AG04449 (cell line): ENCODE results near the gene TERT.

Experiments
- CTCF ChIA-PET: fragments of 350-600 bp; formaldehyde crosslinking; extraction: SDS; loops from one replicate; lab custom pipeline; 2021; ENCODE audit warnings: antibody characterized with exemption; lab: Yijun Ruan, JAX
- POLR2A ChIA-PET: fragments of 400-600, 350-600 bp; formaldehyde crosslinking; extraction: SDS; loops from one replicate; lab custom pipeline; 2020; ENCODE audit warnings: antibody characterized with exemption, inconsistent platforms; lab: Yijun Ruan, JAX
- DNase-seq: peaks from one replicate; pipeline ENCODE4 v3.0.0-alpha.2; 2010; ENCODE audit warnings: low read depth, low spot score
- H3K4me3 ChIP-seq: 2 replicates; pipeline ENCODE4 v1.5.1; 2011; ENCODE audit warnings: low read depth, mild to moderate bottlenecking, control low read depth, low read length
- TF ChIP-seq, protein P1 (sequence below): IDR thresholded peaks from one replicate; pipeline ENCODE4 v1.5.1; 2011; ENCODE audit warnings: mild to moderate bottlenecking, moderate library complexity, low read length, control low read depth, inconsistent platforms; ENCODE audit not compliant: insufficient read depth; ENCODE audit errors: missing control alignments

The TERT gene

DNA sequence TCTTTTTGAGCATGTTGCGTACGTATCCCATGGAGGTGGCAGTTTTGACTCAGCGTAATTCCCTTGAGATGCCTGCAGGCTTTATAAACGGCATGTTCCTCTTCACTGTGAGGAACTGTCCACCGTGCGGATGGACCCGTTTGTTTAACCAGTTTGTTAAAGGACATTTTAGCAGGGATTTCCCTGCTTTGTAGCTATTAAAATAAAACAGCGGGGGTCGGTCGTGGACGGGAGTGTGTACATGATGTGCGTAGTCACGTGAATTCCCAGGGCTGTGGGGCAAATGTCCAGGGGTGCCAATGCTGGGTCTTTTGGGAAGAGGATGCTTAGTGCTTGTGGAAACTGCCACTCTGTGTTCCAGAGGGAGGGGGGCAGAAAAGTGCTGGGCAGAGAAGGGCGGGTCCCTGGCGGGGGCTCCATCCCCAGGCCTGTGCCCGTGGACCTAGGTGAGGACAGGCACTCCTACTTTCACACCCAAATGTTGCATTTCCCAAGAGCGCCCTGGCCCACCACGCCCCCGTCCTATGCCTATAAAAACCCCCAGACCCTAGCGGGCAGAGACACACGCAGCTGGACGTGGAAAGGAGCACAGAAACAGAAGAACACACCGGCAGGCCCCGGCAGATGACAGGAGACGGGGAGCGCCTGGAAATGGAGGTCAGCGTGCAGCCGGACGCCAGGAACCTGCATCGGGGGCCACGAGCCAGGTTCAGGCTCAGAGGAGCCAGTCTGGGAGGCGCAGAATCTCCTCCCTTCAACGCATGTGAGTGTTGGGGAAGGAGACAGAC is 4.0 kb upstream of the TERT start:
- DNase-seq, result no peak
- ChIA-PET POLR2A (no interaction called here), CTCF (no interaction called here)

DNA sequence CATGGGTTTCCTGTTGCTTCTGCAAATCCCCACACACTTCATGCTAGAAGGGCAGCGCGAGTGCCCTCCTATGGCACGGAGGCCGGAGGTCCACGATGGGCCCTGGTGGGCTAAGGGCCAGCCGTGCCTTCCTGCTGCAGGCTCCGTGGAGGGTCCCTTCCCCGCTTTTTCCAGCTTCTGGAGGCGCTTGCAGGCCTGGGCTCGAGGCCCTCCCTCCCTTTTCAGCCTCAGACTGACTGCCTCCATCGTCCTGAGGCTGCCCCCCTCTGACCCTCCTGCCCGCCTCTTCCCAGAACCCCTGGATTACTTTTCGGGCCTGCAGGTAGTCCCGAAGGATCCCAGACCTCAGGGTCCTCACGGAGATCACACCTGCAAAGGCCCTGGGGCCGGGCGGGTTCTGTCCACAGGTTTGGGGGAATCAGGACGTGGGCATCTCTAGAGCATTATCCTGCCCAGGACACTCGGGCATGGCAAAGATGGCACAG is 3.2 kb upstream of the TERT start:
- CTCF ChIA-PET, result no interaction called here
- POLR2A ChIA-PET, result no interaction called here

More for the DNA sequence above, 4.0 kb upstream of the TERT start:
- TF ChIP-seq, protein P1, sequence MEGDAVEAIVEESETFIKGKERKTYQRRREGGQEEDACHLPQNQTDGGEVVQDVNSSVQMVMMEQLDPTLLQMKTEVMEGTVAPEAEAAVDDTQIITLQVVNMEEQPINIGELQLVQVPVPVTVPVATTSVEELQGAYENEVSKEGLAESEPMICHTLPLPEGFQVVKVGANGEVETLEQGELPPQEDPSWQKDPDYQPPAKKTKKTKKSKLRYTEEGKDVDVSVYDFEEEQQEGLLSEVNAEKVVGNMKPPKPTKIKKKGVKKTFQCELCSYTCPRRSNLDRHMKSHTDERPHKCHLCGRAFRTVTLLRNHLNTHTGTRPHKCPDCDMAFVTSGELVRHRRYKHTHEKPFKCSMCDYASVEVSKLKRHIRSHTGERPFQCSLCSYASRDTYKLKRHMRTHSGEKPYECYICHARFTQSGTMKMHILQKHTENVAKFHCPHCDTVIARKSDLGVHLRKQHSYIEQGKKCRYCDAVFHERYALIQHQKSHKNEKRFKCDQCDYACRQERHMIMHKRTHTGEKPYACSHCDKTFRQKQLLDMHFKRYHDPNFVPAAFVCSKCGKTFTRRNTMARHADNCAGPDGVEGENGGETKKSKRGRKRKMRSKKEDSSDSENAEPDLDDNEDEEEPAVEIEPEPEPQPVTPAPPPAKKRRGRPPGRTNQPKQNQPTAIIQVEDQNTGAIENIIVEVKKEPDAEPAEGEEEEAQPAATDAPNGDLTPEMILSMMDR, result no peak
- H3K4me3 ChIP-seq, result no peak overlapping the region

DNA sequence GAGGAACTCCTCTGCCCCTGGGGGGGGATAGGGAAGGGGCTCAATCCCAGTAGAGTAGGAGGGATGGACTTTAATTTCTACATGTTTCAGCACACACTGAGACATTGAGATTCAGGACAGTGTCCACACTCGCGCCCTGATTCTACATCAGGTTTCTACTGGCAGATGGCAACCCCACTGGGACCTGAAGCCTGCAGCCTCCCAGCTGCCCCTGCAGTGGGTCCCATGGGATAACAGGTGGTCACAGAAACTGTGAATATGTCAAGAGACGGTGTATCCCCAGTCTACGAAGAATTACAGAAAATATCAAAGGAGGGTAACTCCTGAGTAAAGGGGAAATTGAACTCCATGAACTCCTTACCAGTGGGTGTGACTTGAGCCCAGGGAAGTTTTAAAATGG is 2.4 kb upstream of the TERT start:
- ChIA-PET POLR2A (no interaction called here), CTCF (no interaction called here)
- TF ChIP-seq, protein P1, result no peak
- DNase-seq, result no peak
- no peak overlapping the region for H3K4me3 ChIP-seq

More for the DNA sequence above, 3.2 kb upstream of the TERT start:
- TF ChIP-seq, protein P1, result no peak
- no peak overlapping the region for H3K4me3 ChIP-seq
- no peak for DNase-seq

DNA sequence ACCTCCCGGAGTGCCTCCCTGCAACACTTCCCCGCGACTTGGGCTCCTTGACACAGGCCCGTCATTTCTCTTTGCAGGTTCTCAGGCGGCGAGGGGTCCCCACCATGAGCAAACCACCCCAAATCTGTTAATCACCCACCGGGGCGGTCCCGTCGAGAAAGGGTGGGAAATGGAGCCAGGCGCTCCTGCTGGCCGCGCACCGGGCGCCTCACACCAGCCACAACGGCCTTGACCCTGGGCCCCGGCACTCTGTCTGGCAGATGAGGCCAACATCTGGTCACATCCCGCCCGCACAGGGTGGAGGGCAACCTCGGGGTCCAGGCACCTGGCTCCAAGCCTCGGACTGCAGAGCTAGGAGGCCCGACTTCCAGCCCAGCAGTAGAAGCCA is 776 bp upstream of the TERT start:
- ChIA-PET POLR2A (no interaction called here), CTCF (no interaction called here)
- no peak for DNase-seq
- H3K4me3 ChIP-seq, result no peak overlapping the region
- TF ChIP-seq, protein P1, result no peak

DNA sequence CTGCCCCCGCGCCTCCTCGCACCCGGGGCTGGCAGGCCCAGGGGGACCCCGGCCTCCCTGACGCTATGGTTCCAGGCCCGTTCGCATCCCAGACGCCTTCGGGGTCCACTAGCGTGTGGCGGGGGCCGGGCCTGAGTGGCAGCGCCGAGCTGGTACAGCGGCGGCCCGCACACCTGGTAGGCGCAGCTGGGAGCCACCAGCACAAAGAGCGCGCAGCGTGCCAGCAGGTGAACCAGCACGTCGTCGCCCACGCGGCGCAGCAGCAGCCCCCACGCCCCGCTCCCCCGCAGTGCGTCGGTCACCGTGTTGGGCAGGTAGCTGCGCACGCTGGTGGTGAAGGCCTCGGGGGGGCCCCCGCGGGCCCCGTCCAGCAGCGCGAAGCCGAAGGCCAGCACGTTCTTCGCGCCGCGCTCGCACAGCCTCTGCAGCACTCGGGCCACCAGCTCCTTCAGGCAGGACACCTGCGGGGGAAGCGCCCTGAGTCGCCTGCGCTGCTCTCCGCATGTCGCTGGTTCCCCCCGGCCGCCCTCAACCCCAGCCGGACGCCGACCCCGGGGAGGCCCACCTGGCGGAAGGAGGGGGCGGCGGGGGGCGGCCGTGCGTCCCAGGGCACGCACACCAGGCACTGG is 548 bp downstream of the TERT start:
- DNase-seq, result no peak

More for the DNA sequence above, 548 bp downstream of the TERT start:
- CTCF ChIA-PET, result no interaction called here
- H3K4me3 ChIP-seq, result no peak overlapping the region
- TF ChIP-seq, protein P1, result no peak
- POLR2A ChIA-PET, result no interaction called here
